HEK293 (cell line): ENCODE data around the gene CTF1.

Experiments used
- CTCF ChIA-PET: fragments of 350-600 bp; formaldehyde crosslinking; extraction: SDS; loops from one replicate; lab custom pipeline; 2021; ENCODE audit warnings: antibody characterized with exemption; lab: Yijun Ruan, JAX
- POLR2A ChIA-PET: fragments of 300-600 bp; formaldehyde crosslinking; extraction: SDS; loops from one replicate; lab custom pipeline; 2020; ENCODE audit warnings: antibody characterized with exemption, inconsistent platforms; lab: Yijun Ruan, JAX
- H3K27ac ChIP-seq: fragments of 200-500 bp; sonication (Bioruptor generic); 2 replicates; pipeline ENCODE4 v1.5.1; 2014; ENCODE audit warnings: low read depth, low read length, control low read depth, inconsistent platforms; ENCODE audit errors: extremely low read depth
- H3K36me3 ChIP-seq, 2 experiments: fragments of 200-500 bp in 1 of 2; sonication (Bioruptor generic) in 1 of 2; 1 replicate in 1 of 2; 2 replicates in 1 of 2; pipeline ENCODE4 v1.5.1; 2014 to 2017; ENCODE audit warnings: inconsistent platforms in 2 of 2, low read length in 2 of 2; ENCODE audit not compliant: control insufficient read depth in 2 of 2, insufficient read depth in 1 of 2
- H3K4me1 ChIP-seq: fragments of 200-500 bp; sonication (Bioruptor generic); 2 replicates; pipeline ENCODE4 v1.5.1; 2014; ENCODE audit warnings: mild to moderate bottlenecking, low read length, inconsistent platforms; ENCODE audit not compliant: control insufficient read depth, insufficient read depth
- H3K4me3 ChIP-seq: 2 replicates; pipeline ENCODE4 v1.5.1; 2011; ENCODE audit warnings: low read depth, mild to moderate bottlenecking, control low read depth, low read length, moderate library complexity
- H3K9me3 ChIP-seq: fragments of 200-500 bp; sonication (Bioruptor generic); 2 replicates; pipeline ENCODE4 v1.5.1; 2014; ENCODE audit warnings: low read depth, low read length, inconsistent platforms; ENCODE audit not compliant: control insufficient read depth, insufficient read depth
- BCL6B ChIP-seq: fragments of 450-650 bp; formaldehyde crosslinking; IDR thresholded peaks from 2 replicates; pipeline ENCODE4 v1.5.1; 2017; ENCODE audit warnings: missing biosample characterization, missing genetic modification characterization
- GFI1B ChIP-seq: fragments of 450-650 bp; formaldehyde crosslinking; IDR thresholded peaks from 2 replicates; pipeline ENCODE4 v1.5.1; 2016; ENCODE audit warnings: missing biosample characterization, missing genetic modification characterization
- PRDM1 ChIP-seq: fragments of 450-650 bp; formaldehyde crosslinking; IDR thresholded peaks from 2 replicates; pipeline ENCODE4; 2016; ENCODE audit warnings: missing biosample characterization, missing genetic modification characterization
- YY1 ChIP-seq: fragments of 450-650 bp; formaldehyde crosslinking; IDR thresholded peaks from 2 replicates; pipeline ENCODE4 v1.5.1; 2018; ENCODE audit warnings: missing biosample characterization, missing genetic modification characterization
- ZEB2 ChIP-seq: fragments of 450-650 bp; formaldehyde crosslinking; IDR thresholded peaks from 2 replicates; pipeline ENCODE4 v1.5.1; 2016; ENCODE audit warnings: missing biosample characterization, missing genetic modification characterization
- ZNF10 ChIP-seq: fragments of 450-650 bp; formaldehyde crosslinking; IDR thresholded peaks from 2 replicates; pipeline ENCODE4 v1.5.1; 2017; ENCODE audit warnings: missing biosample characterization, missing genetic modification characterization
- ZNF175 ChIP-seq: fragments of 450-650 bp; formaldehyde crosslinking; IDR thresholded peaks from 2 replicates; pipeline ENCODE4 v1.5.1; 2016; ENCODE audit warnings: missing biosample characterization, missing genetic modification characterization
- ZNF18 ChIP-seq: fragments of 450-650 bp; formaldehyde crosslinking; IDR thresholded peaks from 2 replicates; pipeline ENCODE4 v1.5.1; 2016; ENCODE audit warnings: missing biosample characterization, missing genetic modification characterization
- ZNF202 ChIP-seq: fragments of 450-650 bp; formaldehyde crosslinking; IDR thresholded peaks from 2 replicates; pipeline ENCODE4 v1.5.1; 2016; ENCODE audit warnings: missing biosample characterization, missing genetic modification characterization, borderline replicate concordance
- ZNF23 ChIP-seq: fragments of 450-650 bp; formaldehyde crosslinking; IDR thresholded peaks from 2 replicates; pipeline ENCODE4 v1.5.1; 2016; ENCODE audit warnings: missing biosample characterization, missing genetic modification characterization, borderline replicate concordance
- ZNF311 ChIP-seq: fragments of 450-650 bp; formaldehyde crosslinking; IDR thresholded peaks from 2 replicates; pipeline ENCODE4 v1.5.1; 2017; ENCODE audit warnings: missing biosample characterization, missing genetic modification characterization, borderline replicate concordance
- ZNF398 ChIP-seq: fragments of 450-650 bp; formaldehyde crosslinking; IDR thresholded peaks from 2 replicates; pipeline ENCODE4 v1.5.1; 2017; ENCODE audit warnings: missing biosample characterization, missing genetic modification characterization
- ZNF426 ChIP-seq: fragments of 450-650 bp; formaldehyde crosslinking; IDR thresholded peaks from 2 replicates; pipeline ENCODE4 v1.5.1; 2017; ENCODE audit warnings: missing biosample characterization, missing genetic modification characterization, mild to moderate bottlenecking, inconsistent platforms, moderate library complexity
- ZNF571 ChIP-seq: fragments of 450-650 bp; formaldehyde crosslinking; IDR thresholded peaks from 2 replicates; pipeline ENCODE4 v1.5.0; 2017; ENCODE audit warnings: missing biosample characterization, missing genetic modification characterization
- ZNF621 ChIP-seq: fragments of 450-650 bp; formaldehyde crosslinking; IDR thresholded peaks from 2 replicates; pipeline ENCODE4 v1.5.1; 2017; ENCODE audit warnings: missing biosample characterization, missing genetic modification characterization
- ZNF623 ChIP-seq: fragments of 450-650 bp; formaldehyde crosslinking; IDR thresholded peaks from 2 replicates; pipeline ENCODE4 v1.5.1; 2016; ENCODE audit warnings: missing biosample characterization, missing genetic modification characterization
- TF ChIP-seq, protein P1 (sequence below): fragments of 450-650 bp; formaldehyde crosslinking; IDR thresholded peaks from 2 replicates; pipeline ENCODE4 v1.5.1; 2016; ENCODE audit warnings: missing biosample characterization, missing genetic modification characterization

CTF1 gene

DNA sequence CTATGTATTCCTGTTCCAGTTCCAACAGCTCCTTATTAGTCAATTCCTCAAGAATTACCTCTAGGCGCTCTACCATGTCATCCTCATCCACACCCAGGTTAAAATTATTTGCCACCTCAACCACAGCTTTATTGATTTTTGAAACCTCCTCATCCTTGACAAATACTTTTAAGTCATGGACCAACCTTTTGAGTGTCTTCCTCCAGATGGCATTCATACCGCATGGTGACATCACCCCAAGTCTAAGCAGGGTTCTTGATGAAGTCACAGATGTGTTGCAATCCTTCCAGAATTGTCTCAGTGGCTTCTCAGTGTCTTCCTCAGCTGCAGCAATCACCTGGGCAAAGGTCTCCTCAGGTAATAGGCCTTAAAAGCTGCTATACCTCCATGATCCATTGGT is 42.7 kb upstream of the CTF1 start (continued):
- TF ChIP-seq ZEB2 (tag by site-specific recombination) = 0 out of 2 replicates have a peak, but pooled peaks have one; percentile 32
- TF ChIP-seq ZNF426 = no peak
- 0 out of 2 replicates have a peak, but pooled peaks have one; percentile 22 for TF ChIP-seq ZNF398 (tag by site-specific recombination)

DNA sequence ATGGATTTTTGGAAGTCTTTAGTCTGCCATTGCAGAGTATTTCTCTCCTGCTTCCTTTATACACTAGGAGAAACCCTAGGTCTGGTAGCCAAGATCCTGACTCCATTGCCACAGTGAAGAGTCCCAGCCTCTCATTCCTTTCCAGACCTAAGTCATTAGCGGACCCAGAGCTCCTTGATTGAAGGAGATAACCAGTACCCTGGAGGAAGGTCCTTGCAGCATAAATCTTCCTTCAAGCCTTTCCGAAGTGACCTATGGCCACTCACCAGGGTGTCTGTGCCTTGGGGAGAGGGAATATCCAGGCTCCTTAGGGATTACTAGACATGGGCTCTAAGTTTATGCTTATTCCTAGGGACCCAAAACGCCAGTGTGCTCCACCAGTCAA is 38.3 kb upstream of the CTF1 start:
- Histone ChIP-seq H3K36me3 (no peaks in the 10 kb centered on the region), H3K27ac (no peak overlapping the region), H3K4me3 (no peak overlapping the region), H3K9me3 (no peaks in the 10 kb centered on the region), H3K4me1 (no peaks in the 10 kb centered on the region)
- ChIA-PET POLR2A (interaction anchor here (2.4 kb wide), 1 partner anchor 17 kb away, joined by 8 read pairs; no protein-coding TSS in a partner anchor), CTCF (interaction anchor here (0.7 to 5.9 kb wide), 5 partner anchors 13 to 84 kb away, joined by 4 to 72 read pairs (median 4); no protein-coding TSS in a partner anchor)
- TF ChIP-seq ZNF10 (tag by site-specific recombination) (no peak), ZNF23 (tag by site-specific recombination) (no peak), PRDM1 (tag by site-specific recombination) (no peak), ZNF18 (tag by site-specific recombination) (no peak), YY1 (tag by site-specific recombination) (no peak), ZNF311 (tag by site-specific recombination) (no peak), GFI1B (tag by site-specific recombination) (no peak), ZNF202 (tag by site-specific recombination) (no peak), ZNF621 (tag by site-specific recombination) (no peak), ZNF571 (tag by site-specific recombination) (no peak), ZNF175 (tag by site-specific recombination) (no peak), ZNF623 (tag by site-specific recombination) (no peak), BCL6B (tag by site-specific recombination) (no peak)
- TF ChIP-seq, protein P1, sequence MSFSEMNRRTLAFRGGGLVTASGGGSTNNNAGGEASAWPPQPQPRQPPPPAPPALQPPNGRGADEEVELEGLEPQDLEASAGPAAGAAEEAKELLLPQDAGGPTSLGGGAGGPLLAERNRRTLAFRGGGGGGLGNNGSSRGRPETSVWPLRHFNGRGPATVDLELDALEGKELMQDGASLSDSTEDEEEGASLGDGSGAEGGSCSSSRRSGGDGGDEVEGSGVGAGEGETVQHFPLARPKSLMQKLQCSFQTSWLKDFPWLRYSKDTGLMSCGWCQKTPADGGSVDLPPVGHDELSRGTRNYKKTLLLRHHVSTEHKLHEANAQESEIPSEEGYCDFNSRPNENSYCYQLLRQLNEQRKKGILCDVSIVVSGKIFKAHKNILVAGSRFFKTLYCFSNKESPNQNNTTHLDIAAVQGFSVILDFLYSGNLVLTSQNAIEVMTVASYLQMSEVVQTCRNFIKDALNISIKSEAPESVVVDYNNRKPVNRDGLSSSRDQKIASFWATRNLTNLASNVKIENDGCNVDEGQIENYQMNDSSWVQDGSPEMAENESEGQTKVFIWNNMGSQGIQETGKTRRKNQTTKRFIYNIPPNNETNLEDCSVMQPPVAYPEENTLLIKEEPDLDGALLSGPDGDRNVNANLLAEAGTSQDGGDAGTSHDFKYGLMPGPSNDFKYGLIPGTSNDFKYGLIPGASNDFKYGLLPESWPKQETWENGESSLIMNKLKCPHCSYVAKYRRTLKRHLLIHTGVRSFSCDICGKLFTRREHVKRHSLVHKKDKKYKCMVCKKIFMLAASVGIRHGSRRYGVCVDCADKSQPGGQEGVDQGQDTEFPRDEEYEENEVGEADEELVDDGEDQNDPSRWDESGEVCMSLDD (tag by site-specific recombination) = no peak
